ENCODE data around the gene CRTC1.

Gene CRTC1

DNA sequence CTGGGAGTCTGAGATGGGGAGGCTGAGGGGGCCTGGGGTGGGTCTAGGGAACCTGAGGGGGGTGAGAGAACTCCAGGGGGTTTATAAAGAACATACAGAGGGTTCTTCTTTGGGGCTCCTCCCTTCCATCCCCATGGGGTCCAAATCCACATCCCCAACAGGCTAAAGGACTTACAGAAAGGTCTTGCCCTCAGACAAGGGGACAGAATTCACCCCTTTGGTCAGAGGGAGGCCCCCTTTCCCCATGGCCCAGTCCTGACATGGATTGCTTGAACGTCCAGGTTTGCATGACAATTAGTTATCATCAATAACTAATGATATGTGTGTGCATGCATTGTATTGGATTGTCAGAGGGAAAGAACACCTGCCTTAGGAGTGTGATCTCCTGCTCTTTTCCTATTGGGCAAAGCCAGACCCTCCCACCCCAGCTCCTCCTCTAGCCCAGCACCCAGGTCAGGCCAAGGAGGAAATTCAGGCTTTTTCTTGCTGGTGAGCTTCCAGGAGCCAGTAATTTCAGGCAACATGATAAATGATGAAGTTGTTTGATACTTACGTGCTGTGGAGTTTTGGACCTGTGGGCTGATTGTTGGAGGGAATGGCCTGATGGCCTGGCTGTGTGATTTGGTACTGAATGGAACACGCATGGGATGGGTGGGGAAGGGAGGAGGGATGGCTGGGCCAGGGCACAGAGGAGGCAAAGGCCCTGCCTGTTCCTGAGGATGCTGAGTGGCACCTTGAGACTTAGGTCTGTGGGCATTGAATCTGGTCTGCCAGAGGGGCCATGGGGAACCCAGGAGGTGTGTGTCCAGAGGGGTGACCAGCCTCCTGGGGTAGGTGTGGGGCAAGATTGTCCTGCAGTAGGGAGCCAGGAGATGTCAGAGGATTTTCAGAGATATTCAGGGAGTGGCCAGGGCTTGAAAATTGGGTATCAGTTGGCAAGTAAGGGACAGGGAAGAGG lies 45.5 kb upstream of the CRTC1 start:
- no peak for TF ChIP-seq FOXP2 (optimal IDR thresholded peaks at IDR 0.05; ENCODE audit: borderline replicate concordance, extremely low read depth, extremely low read length, insufficient read depth)
- TF ChIP-seq SIN3A (IDR thresholded peaks at IDR 0.05; ENCODE audit: borderline replicate concordance, insufficient read depth, low read length) = no peak
- TF ChIP-seq TAF1 (IDR thresholded peaks at IDR 0.05; ENCODE audit: borderline replicate concordance, insufficient read depth, low read length) = no peak
- TF ChIP-seq, protein P1, sequence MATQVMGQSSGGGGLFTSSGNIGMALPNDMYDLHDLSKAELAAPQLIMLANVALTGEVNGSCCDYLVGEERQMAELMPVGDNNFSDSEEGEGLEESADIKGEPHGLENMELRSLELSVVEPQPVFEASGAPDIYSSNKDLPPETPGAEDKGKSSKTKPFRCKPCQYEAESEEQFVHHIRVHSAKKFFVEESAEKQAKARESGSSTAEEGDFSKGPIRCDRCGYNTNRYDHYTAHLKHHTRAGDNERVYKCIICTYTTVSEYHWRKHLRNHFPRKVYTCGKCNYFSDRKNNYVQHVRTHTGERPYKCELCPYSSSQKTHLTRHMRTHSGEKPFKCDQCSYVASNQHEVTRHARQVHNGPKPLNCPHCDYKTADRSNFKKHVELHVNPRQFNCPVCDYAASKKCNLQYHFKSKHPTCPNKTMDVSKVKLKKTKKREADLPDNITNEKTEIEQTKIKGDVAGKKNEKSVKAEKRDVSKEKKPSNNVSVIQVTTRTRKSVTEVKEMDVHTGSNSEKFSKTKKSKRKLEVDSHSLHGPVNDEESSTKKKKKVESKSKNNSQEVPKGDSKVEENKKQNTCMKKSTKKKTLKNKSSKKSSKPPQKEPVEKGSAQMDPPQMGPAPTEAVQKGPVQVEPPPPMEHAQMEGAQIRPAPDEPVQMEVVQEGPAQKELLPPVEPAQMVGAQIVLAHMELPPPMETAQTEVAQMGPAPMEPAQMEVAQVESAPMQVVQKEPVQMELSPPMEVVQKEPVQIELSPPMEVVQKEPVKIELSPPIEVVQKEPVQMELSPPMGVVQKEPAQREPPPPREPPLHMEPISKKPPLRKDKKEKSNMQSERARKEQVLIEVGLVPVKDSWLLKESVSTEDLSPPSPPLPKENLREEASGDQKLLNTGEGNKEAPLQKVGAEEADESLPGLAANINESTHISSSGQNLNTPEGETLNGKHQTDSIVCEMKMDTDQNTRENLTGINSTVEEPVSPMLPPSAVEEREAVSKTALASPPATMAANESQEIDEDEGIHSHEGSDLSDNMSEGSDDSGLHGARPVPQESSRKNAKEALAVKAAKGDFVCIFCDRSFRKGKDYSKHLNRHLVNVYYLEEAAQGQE (IDR thresholded peaks at IDR 0.05; ENCODE audit: insufficient read depth in 1 of 2, low read depth in 2 of 2, low read length in 2 of 2) = no peak
- no peak for TF ChIP-seq POLR2AphosphoS5 (IDR thresholded peaks at IDR 0.05; ENCODE audit: low read depth, low read length)

DNA sequence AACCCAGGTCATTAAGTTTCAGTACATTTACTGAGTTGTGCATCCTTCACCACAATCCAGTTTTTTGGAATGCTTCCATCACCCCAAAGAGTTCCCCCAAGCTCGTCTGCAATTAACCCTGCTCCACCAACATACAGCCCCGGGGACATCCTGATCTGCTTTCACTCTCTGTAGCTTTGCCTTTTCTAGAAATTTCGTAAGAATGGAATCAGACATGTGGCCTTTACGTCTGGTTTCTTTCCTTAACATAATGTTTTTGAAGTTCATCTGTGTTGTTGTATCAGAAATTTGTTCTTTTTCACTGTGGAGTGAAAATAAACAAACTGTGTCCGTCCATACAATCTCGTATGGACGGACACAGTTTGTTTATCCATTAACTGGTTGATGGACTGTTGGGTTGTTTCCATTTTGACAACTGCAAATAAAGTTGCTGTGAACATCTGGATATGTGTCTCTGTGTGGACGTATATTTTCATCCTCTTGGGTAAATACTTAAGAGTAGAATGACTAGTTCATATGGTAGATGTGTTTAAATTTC lies 43.7 kb upstream of the CRTC1 start:
- TF ChIP-seq SIN3A (IDR thresholded peaks at IDR 0.05; ENCODE audit: borderline replicate concordance, insufficient read depth, low read length) (no peak), FOXP2 (optimal IDR thresholded peaks at IDR 0.05; ENCODE audit: borderline replicate concordance, extremely low read depth, extremely low read length, insufficient read depth) (no peak), TAF1 (IDR thresholded peaks at IDR 0.05; ENCODE audit: borderline replicate concordance, insufficient read depth, low read length) (no peak), POLR2AphosphoS5 (IDR thresholded peaks at IDR 0.05; ENCODE audit: low read depth, low read length) (no peak)
- TF ChIP-seq, protein P1 (IDR thresholded peaks at IDR 0.05; ENCODE audit: insufficient read depth in 1 of 2, low read depth in 2 of 2, low read length in 2 of 2) = no peak

DNA sequence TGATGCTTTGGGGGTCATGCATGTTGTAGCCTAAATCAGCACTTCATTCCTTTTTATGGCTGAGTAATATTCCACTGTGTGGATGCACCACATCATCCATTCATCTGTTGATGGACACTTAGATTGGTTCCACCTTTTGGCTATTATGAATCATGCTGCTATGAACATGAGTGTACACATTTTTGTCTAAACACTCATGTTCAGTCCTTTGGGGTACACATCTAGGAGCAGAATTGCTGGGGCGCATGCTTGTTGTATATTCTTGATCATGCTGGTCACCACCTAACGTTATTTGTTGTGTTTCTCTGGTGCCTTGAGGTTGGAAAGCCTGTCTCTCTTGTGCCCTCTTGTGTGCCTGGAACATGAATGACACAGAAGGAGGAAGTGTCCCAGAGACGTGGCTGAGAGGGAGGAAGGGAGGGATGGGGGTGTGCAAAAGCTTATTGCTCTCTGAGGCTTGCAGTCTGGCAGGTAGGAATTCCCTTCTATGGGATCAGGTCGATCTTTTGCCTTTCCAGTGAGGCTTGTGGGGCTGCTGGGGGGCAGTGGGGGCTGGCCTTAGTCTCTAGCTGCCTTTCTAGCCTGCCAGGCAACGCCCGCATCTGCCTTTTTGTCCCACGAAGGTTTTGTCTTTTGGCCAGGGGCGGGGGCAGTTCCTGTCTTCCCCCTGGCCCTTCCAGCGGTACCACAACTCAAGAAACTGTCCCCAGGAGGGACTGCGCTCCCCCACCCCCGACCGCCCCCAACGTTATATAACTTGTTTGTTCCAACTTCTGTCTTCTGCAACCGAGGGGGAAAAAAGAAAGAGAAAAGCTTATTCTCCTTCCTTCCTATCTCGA lies 39.1 kb upstream of the CRTC1 start:
- TF ChIP-seq, protein P1 (IDR thresholded peaks at IDR 0.05; ENCODE audit: insufficient read depth in 1 of 2, low read depth in 2 of 2, low read length in 2 of 2) = no peak
- no peak for TF ChIP-seq FOXP2 (optimal IDR thresholded peaks at IDR 0.05; ENCODE audit: borderline replicate concordance, extremely low read depth, extremely low read length, insufficient read depth)
- no peak for TF ChIP-seq TAF1 (IDR thresholded peaks at IDR 0.05; ENCODE audit: borderline replicate concordance, insufficient read depth, low read length)
- TF ChIP-seq SIN3A (IDR thresholded peaks at IDR 0.05; ENCODE audit: borderline replicate concordance, insufficient read depth, low read length) = no peak
- TF ChIP-seq POLR2AphosphoS5 (IDR thresholded peaks at IDR 0.05; ENCODE audit: low read depth, low read length) = no peak

DNA sequence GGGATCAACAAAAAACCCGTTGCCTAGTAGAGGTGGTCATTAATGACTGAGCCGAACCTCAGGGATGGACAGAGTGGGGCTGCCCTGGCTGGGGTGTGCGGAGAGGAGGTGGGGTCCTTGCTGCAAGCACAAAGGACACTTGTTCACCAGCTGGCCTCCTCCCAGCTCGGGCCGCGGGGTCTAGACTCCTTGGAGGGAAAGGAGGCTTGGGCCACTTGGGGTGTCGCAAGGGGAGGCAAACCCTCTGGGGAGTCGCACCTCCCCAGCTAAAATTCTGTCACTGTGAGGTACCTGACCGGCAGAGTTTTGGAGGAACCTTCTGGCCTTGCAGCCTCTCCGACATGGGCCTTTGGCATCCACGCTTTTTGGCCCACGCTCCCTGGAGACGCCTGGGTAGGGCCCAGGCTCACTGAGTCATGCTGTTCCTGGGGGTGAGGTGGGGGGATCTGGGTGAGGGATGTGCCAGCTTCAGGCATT lies 38.4 kb upstream of the CRTC1 start:
- TF ChIP-seq SIN3A (IDR thresholded peaks at IDR 0.05; ENCODE audit: borderline replicate concordance, insufficient read depth, low read length) = no peak
- TF ChIP-seq, protein P1 (IDR thresholded peaks at IDR 0.05; ENCODE audit: insufficient read depth in 1 of 2, low read depth in 2 of 2, low read length in 2 of 2) = no peak
- no peak for TF ChIP-seq POLR2AphosphoS5 (IDR thresholded peaks at IDR 0.05; ENCODE audit: low read depth, low read length)
- no peak for TF ChIP-seq FOXP2 (optimal IDR thresholded peaks at IDR 0.05; ENCODE audit: borderline replicate concordance, extremely low read depth, extremely low read length, insufficient read depth)
- no peak for TF ChIP-seq TAF1 (IDR thresholded peaks at IDR 0.05; ENCODE audit: borderline replicate concordance, insufficient read depth, low read length)
